ENCODE data around the gene ACTG1. TPM values are rescaled to one million over a fixed set of nuclear protein-coding genes. Genes with fewer than 3 reads are reported as not detected.

Gene ACTG1
- total RNA-seq, 1 donor from 2014 or later = 1,228 TPM

GRCh38 chr17:81527591-81528383 lies 15.2 kb upstream of the ACTG1 start, which contains the start of gene FSCN2:
Gene FSCN2, plus strand, starts transcription at chr17:81528377. Its CDS starts 155 bp downstream, at chr17:81528532.
- H3K27ac ChIP-seq = no peak within 1 kb of the TSS
- no peak for TF ChIP-seq EZH2phosphoT487 (IDR thresholded peaks at IDR 0.05)
- no peak for TF ChIP-seq EZH2 (IDR thresholded peaks at IDR 0.05)
- TF ChIP-seq CTCF (IDR thresholded peaks at IDR 0.05) = no peak
- H3K9ac ChIP-seq = no peak within 1 kb of the TSS
- no peak within 1 kb of the TSS for H3K4me3 Mint-ChIP-seq
- peaks cover 8% of the 10 kb centered on the region for H3K27me3 ChIP-seq
- no peaks in the 10 kb centered on the region for H3K9me3 Mint-ChIP-seq
- H3K79me2 ChIP-seq (ENCODE audit: low read depth) = no peaks in the 10 kb centered on the region
- H3K4me2 ChIP-seq = no peak within 1 kb of the TSS
- H2AFZ ChIP-seq (replicated peaks) = no peak within 1 kb of the TSS
- no peak for DNase-seq (ENCODE audit: low spot score)
- no peaks in the 10 kb centered on the region for H3K36me3 Mint-ChIP-seq
- H3K4me1 ChIP-seq = peaks cover 10% of the 10 kb centered on the region
- H4K20me1 ChIP-seq (ENCODE audit: low read depth) = no peaks in the 10 kb centered on the region
- H3K27ac Mint-ChIP-seq = peak within 1 kb of the TSS; percentile 50
- peaks cover under 1% of the 10 kb centered on the region for H3F3A ChIP-seq (ENCODE audit: low read depth)
- H3K4me1 Mint-ChIP-seq = peaks cover 6% of the 10 kb centered on the region
- no peaks in the 10 kb centered on the region for H3K9me3 ChIP-seq (ENCODE audit: low read depth)
- H3K27me3 Mint-ChIP-seq (ENCODE audit: insufficient read depth, low read depth) = peaks cover 4% of the 10 kb centered on the region
- no peak within 1 kb of the TSS for H3K4me3 ChIP-seq
- H3K36me3 ChIP-seq = no peaks in the 10 kb centered on the region

DNA sequence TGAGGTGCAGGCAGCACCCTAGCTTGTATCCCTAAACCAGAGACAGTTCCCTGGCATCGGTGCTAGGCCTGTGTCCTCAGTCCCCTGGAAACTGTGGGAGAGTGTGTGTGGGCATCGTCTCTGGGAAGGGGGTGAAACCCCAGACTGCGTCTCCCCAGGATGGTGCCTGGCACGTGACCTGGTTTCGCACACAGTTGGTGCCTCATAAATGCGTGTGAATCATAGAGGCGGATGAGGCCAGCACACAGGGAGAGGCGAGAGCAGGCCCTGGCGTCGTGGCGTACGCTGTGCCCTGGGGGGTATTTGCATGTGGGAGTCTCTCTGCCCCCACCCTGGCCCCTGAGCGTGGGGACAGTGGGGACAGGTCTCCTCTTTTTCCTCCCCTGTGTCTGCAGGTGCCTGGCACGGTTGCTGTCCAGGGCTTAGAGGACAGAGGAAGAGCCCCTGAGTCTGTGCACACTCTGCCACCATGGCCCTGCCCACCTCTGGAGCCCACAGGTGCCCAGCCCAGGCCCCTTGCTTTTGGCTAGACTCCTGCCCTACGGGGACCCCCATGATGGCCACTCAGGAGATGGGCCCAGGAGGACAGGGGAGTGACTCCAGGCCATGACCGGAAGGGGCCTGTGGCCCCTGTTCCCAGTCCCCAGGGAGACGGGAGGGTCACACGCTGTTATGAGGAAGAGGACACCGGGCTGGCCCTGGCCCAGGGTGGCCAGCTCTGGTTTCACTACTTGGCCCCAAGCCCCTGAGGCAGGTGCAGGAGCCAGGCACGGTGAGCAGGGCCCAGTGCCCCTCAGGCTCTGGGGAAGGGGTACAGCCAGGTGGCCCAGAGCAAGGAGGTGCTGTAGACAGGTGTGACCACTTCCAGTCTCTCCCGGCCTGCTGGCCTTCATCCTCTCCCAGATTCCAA lies 14.3 kb upstream of the ACTG1 start:
- no peaks in the 10 kb centered on the region for H3K79me2 ChIP-seq (ENCODE audit: low read depth)
- Mint-ChIP-seq H3K9me3 (no peaks in the 10 kb centered on the region), H3K4me3 (no peak overlapping the region), H3K27ac (no peak overlapping the region), H3K27me3 (ENCODE audit: insufficient read depth, low read depth) (peaks cover 8% of the 10 kb centered on the region), H3K36me3 (no peaks in the 10 kb centered on the region), H3K4me1 (peaks cover 13% of the 10 kb centered on the region)
- H2AFZ ChIP-seq (replicated peaks) = no peak overlapping the region
- no peak for TF ChIP-seq EZH2 (IDR thresholded peaks at IDR 0.05)
- no peak for TF ChIP-seq EZH2phosphoT487 (IDR thresholded peaks at IDR 0.05)
- no peak for TF ChIP-seq CTCF (IDR thresholded peaks at IDR 0.05)
- no peak overlapping the region for H3K9ac ChIP-seq
- peaks cover 15% of the 10 kb centered on the region for H3K27me3 ChIP-seq
- no peak for DNase-seq (ENCODE audit: low spot score)
- no peaks in the 10 kb centered on the region for H3K9me3 ChIP-seq (ENCODE audit: low read depth)
- no peak overlapping the region for H3K4me3 ChIP-seq
- no peak overlapping the region for H3K4me2 ChIP-seq
- no peaks in the 10 kb centered on the region for H3K36me3 ChIP-seq
- H3F3A ChIP-seq (ENCODE audit: low read depth) = peaks cover 4% of the 10 kb centered on the region
- peaks cover 11% of the 10 kb centered on the region for H3K4me1 ChIP-seq
- no peaks in the 10 kb centered on the region for H4K20me1 ChIP-seq (ENCODE audit: low read depth)
- no peak overlapping the region for H3K27ac ChIP-seq

GRCh38 chr17:81524865-81525159 lies 12.2 kb upstream of the ACTG1 start:
- Mint-ChIP-seq H3K4me1 (peaks cover 19% of the 10 kb centered on the region), H3K36me3 (no peaks in the 10 kb centered on the region), H3K27ac (peak overlapping the region; percentile 66), H3K9me3 (no peaks in the 10 kb centered on the region), H3K4me3 (no peak overlapping the region), H3K27me3 (ENCODE audit: insufficient read depth, low read depth) (peaks cover 15% of the 10 kb centered on the region)
- no peak overlapping the region for H3K9ac ChIP-seq
- no peaks in the 10 kb centered on the region for H3K9me3 ChIP-seq (ENCODE audit: low read depth)
- no peak overlapping the region for H3K27ac ChIP-seq
- H4K20me1 ChIP-seq (ENCODE audit: low read depth) = peaks cover 10% of the 10 kb centered on the region
- H3K36me3 ChIP-seq = no peaks in the 10 kb centered on the region
- H2AFZ ChIP-seq (replicated peaks) = no peak overlapping the region
- no peak overlapping the region for H3K4me2 ChIP-seq
- no peak overlapping the region for H3K4me3 ChIP-seq
- peaks cover 36% of the 10 kb centered on the region for H3K27me3 ChIP-seq
- DNase-seq (ENCODE audit: low spot score) = no peak
- no peak for TF ChIP-seq CTCF (IDR thresholded peaks at IDR 0.05)
- TF ChIP-seq EZH2phosphoT487 (IDR thresholded peaks at IDR 0.05) = no peak
- TF ChIP-seq EZH2 (IDR thresholded peaks at IDR 0.05) = no peak
- H3K79me2 ChIP-seq (ENCODE audit: low read depth) = no peaks in the 10 kb centered on the region
- H3K4me1 ChIP-seq = peaks cover 12% of the 10 kb centered on the region
- H3F3A ChIP-seq (ENCODE audit: low read depth) = peaks cover 4% of the 10 kb centered on the region
